AG04450 (cell line): Measurements from ENCODE around the gene TNRC6A. TPM values are rescaled to one million over a fixed set of nuclear protein-coding genes. Genes with fewer than 3 reads are reported as not detected.

Source experiments
- CTCF ChIA-PET: fragments of 300-600, 350-600 bp; formaldehyde crosslinking; extraction: SDS; loops from one replicate; lab custom pipeline; 2022; ENCODE audit warnings: antibody characterized with exemption, inconsistent platforms; lab: Charles Lee
- POLR2A ChIA-PET: fragments of 350-600 bp; formaldehyde crosslinking; extraction: SDS; loops from one replicate; lab custom pipeline; 2021; ENCODE audit warnings: antibody characterized with exemption, inconsistent platforms; lab: Yijun Ruan, JAX
- DNase-seq: peaks from one replicate; pipeline ENCODE4 v3.0.0-alpha.2; 2011; ENCODE audit warnings: low read depth, low spot score
- H3K27ac ChIP-seq: one replicate; pipeline ENCODE4 v1.5.1; 2012; ENCODE audit warnings: low read depth, low read length, control low read depth
- H3K27me3 ChIP-seq: one replicate; pipeline ENCODE4 v1.6.0; 2012; ENCODE audit warnings: low read length; ENCODE audit not compliant: control insufficient read depth, insufficient read depth
- H3K4me3 ChIP-seq: 2 replicates; pipeline ENCODE4 v1.5.1; 2011; ENCODE audit warnings: mild to moderate bottlenecking, low read depth, low read length, control low read depth
- H3K9me3 ChIP-seq: 2 replicates; pipeline ENCODE4 v1.5.1; 2012; ENCODE audit warnings: low read length; ENCODE audit not compliant: control insufficient read depth, insufficient read depth
- polyA plus RNA-seq: library from polyadenylated mRNA; depleted of rRNA; stranded (reverse); fragments of >200 nt; gene quantifications from 2 replicates; pipeline ENCODE4 v1.2.3, GENCODE V29; 2011
- TF ChIP-seq, protein P1 (sequence below): IDR thresholded peaks from 2 replicates; pipeline ENCODE4 v1.5.1; 2011; ENCODE audit warnings: low read depth, low read length, control low read depth, inconsistent platforms

Gene TNRC6A
- polyA plus RNA-seq, 1 experiment: 76.2 TPM

- ChIA-PET POLR2A (no interaction called here), CTCF (interaction anchor here (2.9 kb wide), 1 partner anchor 44 kb away, joined by 10 read pairs; no protein-coding TSS in a partner anchor)
- H3K27ac ChIP-seq: no peak overlapping the region
- peaks cover 3% of the 10 kb centered on the region for H3K27me3 ChIP-seq
- no peaks in the 10 kb centered on the region for H3K9me3 ChIP-seq
- no peak overlapping the region for H3K4me3 ChIP-seq
- TF ChIP-seq, protein P1, sequence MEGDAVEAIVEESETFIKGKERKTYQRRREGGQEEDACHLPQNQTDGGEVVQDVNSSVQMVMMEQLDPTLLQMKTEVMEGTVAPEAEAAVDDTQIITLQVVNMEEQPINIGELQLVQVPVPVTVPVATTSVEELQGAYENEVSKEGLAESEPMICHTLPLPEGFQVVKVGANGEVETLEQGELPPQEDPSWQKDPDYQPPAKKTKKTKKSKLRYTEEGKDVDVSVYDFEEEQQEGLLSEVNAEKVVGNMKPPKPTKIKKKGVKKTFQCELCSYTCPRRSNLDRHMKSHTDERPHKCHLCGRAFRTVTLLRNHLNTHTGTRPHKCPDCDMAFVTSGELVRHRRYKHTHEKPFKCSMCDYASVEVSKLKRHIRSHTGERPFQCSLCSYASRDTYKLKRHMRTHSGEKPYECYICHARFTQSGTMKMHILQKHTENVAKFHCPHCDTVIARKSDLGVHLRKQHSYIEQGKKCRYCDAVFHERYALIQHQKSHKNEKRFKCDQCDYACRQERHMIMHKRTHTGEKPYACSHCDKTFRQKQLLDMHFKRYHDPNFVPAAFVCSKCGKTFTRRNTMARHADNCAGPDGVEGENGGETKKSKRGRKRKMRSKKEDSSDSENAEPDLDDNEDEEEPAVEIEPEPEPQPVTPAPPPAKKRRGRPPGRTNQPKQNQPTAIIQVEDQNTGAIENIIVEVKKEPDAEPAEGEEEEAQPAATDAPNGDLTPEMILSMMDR: no peak
- no peak for DNase-seq
Measured at GRCh38 chr16:24861461-24861860, 132.0 kb downstream of the TNRC6A start.

DNA sequence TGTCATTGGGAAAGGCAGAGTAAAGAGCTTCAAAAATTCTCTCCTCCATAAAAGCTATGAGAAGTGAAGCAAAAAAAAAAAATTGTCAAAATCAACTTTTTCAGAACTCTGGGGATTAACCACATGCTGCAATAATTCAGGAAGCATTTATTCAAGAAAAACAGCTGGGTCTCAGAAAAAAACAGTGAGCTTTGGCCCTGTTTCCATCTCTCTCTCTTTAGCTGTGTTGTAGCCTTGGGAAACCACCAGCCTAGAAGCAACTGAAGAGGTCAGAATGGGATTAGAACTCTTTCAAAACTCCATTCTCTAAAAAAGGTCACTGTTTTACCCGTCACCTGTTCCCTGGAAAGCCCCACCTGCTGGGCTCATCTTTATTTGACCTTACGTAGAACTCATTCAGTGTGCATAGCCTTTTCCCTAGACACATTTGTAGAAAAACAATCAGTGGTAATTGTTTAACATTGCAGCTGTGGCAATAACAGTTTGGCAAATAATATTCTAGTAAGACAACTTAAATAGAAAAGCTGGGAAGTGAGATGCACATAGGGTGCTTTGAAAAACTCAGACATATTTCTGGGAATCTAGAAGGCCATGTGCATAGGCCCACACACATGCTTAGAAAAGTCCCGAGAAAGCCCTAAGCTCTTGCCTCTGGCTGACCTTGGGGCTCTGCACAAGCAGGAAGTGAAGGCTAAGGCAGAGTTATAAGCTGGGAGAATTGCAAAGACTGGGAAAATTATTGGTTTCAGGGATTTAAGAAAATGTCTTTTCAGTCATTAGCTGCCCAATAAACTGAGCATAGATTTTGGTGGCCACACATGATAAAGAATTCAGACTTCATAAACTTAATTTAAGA is 134.4 kb downstream of the TNRC6A start:
- H3K9me3 ChIP-seq: no peaks in the 10 kb centered on the region
- TF ChIP-seq, protein P1: no peak
- CTCF ChIA-PET: interaction anchor here (2.9 kb wide), 1 partner anchor 42 kb away, joined by 10 read pairs; no protein-coding TSS in a partner anchor
- peaks cover 3% of the 10 kb centered on the region for H3K27me3 ChIP-seq
- H3K4me3 ChIP-seq: no peak overlapping the region
- DNase-seq: no peak
- no peak overlapping the region for H3K27ac ChIP-seq
- POLR2A ChIA-PET: no interaction called here

GRCh38 chr16:24869033-24869432 is 139.6 kb downstream of the TNRC6A start:
- Histone ChIP-seq H3K9me3 (no peaks in the 10 kb centered on the region), H3K27ac (no peak overlapping the region), H3K27me3 (peaks cover 2% of the 10 kb centered on the region), H3K4me3 (no peak overlapping the region)
- ChIA-PET CTCF (no interaction called here), POLR2A (no interaction called here)
- TF ChIP-seq, protein P1: no peak
- DNase-seq: no peak

- ChIA-PET CTCF (interaction anchor here (1.4 kb wide), 1 partner anchor 34 kb away, joined by 8 read pairs; no protein-coding TSS in a partner anchor), POLR2A (interaction anchor here (0.6 kb wide), 1 partner anchor 12 kb away, joined by 3 read pairs; no protein-coding TSS in a partner anchor)
- H3K27me3 ChIP-seq: peaks cover 6% of the 10 kb centered on the region
- H3K27ac ChIP-seq: no peak overlapping the region
- no peak overlapping the region for H3K4me3 ChIP-seq
- TF ChIP-seq, protein P1: no peak
- DNase-seq: no peak
- H3K9me3 ChIP-seq: no peaks in the 10 kb centered on the region
Measured at GRCh38 chr16:24871891-24872290, 142.4 kb downstream of the TNRC6A start.

- H3K4me3 ChIP-seq: no peak overlapping the region
- ChIA-PET POLR2A (interaction anchor here (0.6 kb wide), 1 partner anchor 142 kb away, joined by 7 read pairs; the partner anchor contains the start of gene ARHGAP17), CTCF (interaction anchor here (1.4 kb wide), 1 partner anchor 33 kb away, joined by 8 read pairs; no protein-coding TSS in a partner anchor)
- no peaks in the 10 kb centered on the region for H3K9me3 ChIP-seq
- peaks cover 6% of the 10 kb centered on the region for H3K27me3 ChIP-seq
- no peak overlapping the region for H3K27ac ChIP-seq
- DNase-seq: no peak
- TF ChIP-seq, protein P1: no peak
Measured at GRCh38 chr16:24873028-24873427, 143.6 kb downstream of the TNRC6A start.
